ENCODE measurements around the gene COL13A1. TPM values are rescaled to one million over a fixed set of nuclear protein-coding genes. Genes with fewer than 3 reads are reported as not detected.

COL13A1 gene
- total and polyA plus RNA-seq, 2 of the 8 experiments (the other 6 are each of a cell fraction or from before 2014, with no cell fraction given), result 2.6 to 5.2 TPM

DNA sequence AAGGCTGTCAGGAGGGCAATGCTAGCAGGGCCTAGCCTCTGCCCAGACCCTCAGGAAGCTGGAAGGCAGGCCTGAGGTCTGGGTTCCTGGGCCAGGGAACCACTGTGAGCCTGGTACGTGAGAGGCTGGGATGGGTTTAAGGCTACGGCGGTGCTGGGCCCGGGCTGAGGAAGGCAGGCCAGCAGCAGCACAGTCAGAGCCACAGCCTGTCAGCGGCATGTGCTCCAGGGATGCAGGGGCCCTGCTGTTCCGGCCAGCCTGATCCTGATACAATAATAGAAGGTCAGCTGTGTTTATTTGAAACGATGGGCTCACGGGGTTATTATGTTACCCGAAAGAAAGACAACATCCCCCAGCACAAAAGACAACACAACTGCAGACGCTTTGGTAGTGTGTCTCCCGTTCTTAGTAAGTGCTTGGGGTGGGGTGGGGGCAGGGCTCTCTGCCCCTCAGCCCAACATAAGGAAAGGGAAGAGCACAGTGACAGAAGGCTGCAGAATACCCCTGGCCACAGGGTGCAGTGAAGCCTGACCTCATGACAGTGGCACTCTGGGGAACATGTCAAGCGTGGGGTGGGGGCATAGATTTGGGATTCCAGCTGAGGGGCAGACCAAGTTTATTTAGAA is 95.0 kb downstream of the COL13A1 start:
- H3K23me2 ChIP-seq (ENCODE audit: low read depth, low read length), result no peaks in the 10 kb centered on the region
- no peaks in the 10 kb centered on the region for H4K20me1 ChIP-seq (replicated peaks in 1 of 2; ENCODE audit: control insufficient read depth in 1 of 2, insufficient read depth in 2 of 2, low read length in 2 of 2)
- no peak overlapping the region; a peak in 1 of 4 replicates for H3K4me2 ChIP-seq (ENCODE audit: insufficient read depth in 1 of 2, low read depth in 2 of 2, low read length in 2 of 2)
- H3K79me1 ChIP-seq (ENCODE audit: low read depth, low read length), result no peaks in the 10 kb centered on the region
- H3K23ac ChIP-seq (ENCODE audit: insufficient read length), result no peak overlapping the region
- H3K9ac ChIP-seq (replicated peaks in 1 of 4; ENCODE audit: extremely low read depth in 1 of 4, low read depth in 3 of 4, low read length in 3 of 4), result no peak overlapping the region; a peak in 1 of 7 replicates
- peak overlapping the region; percentile 46 for H3K4ac ChIP-seq (replicated peaks; ENCODE audit: insufficient read length, low read depth, low read length)
- H3K56ac ChIP-seq (replicated peaks; ENCODE audit: insufficient read length, low read depth, low read length), result no peak overlapping the region
- no peak overlapping the region; the same call in 1 of the 2 replicates for H2BK12ac ChIP-seq (ENCODE audit: low read depth, low read length)
- H2BK20ac ChIP-seq (ENCODE audit: low read length), result no peak overlapping the region
- H3K9me3 ChIP-seq (ENCODE audit: insufficient read depth in 2 of 2, low read depth in 1 of 2, low read length in 1 of 2), result no peaks in the 10 kb centered on the region; a peak in 1 of 4 replicates
- H2AFZ ChIP-seq (ENCODE audit: low read length), result no peak overlapping the region
- no peak overlapping the region for H4K8ac ChIP-seq (ENCODE audit: extremely low read depth, insufficient read depth, low read length)
- H2BK15ac ChIP-seq (ENCODE audit: low read length), result 0 out of 2 replicates have a peak overlapping the region, but pooled peaks have one; percentile 37
- no peak overlapping the region for H2BK120ac ChIP-seq (replicated peaks; ENCODE audit: low read depth, low read length)
- H3K27ac ChIP-seq (ENCODE audit: low read depth, low read length), result no peak overlapping the region
- peaks cover 0 to 27% (median 12%) of the 10 kb centered on the region in 4 experiments; a peak in 6 of 7 replicates for H3K4me1 ChIP-seq (replicated peaks in 1 of 4; ENCODE audit: control insufficient read depth in 3 of 4, insufficient read depth in 4 of 4, low read length in 3 of 4)
- no peak overlapping the region for H4K91ac ChIP-seq (replicated peaks; ENCODE audit: insufficient read length, low read length)
- no peaks in the 10 kb centered on the region for H3K79me2 ChIP-seq (ENCODE audit: control insufficient read depth in 1 of 2, insufficient read depth in 2 of 2, low read length in 2 of 2)
- H3K18ac ChIP-seq (ENCODE audit: extremely low read depth, low read length), result no peak overlapping the region
- TF ChIP-seq, protein P1, sequence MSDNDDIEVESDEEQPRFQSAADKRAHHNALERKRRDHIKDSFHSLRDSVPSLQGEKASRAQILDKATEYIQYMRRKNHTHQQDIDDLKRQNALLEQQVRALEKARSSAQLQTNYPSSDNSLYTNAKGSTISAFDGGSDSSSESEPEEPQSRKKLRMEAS (IDR thresholded peaks at IDR 0.05), result peak; percentile 77
- TF ChIP-seq, protein P2, sequence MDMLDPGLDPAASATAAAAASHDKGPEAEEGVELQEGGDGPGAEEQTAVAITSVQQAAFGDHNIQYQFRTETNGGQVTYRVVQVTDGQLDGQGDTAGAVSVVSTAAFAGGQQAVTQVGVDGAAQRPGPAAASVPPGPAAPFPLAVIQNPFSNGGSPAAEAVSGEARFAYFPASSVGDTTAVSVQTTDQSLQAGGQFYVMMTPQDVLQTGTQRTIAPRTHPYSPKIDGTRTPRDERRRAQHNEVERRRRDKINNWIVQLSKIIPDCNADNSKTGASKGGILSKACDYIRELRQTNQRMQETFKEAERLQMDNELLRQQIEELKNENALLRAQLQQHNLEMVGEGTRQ (IDR thresholded peaks at IDR 0.05; ENCODE audit: low read length), result no peak
- POLR2A ChIA-PET (ENCODE audit: partially characterized antibody), result interaction anchor here (0.8 kb wide), 1 partner anchor 21 kb away, joined by 3 read pairs; no protein-coding TSS in a partner anchor
- H3K14ac ChIP-seq (ENCODE audit: insufficient read length), result no peak overlapping the region
- FAIRE-seq (no peak), DNase-seq (ENCODE audit: low read depth in 1 of 2, low spot score in 2 of 2) (no peak)
- H3K27me3 ChIP-seq (replicated peaks in 1 of 4; ENCODE audit: control insufficient read depth in 3 of 4, extremely low read depth in 1 of 4, insufficient read depth in 3 of 4, low read length in 3 of 4), result no peaks in the 10 kb centered on the region; a peak in 2 of 7 replicates
- H2AK5ac ChIP-seq (ENCODE audit: low read depth, low read length), result no peak overlapping the region
- 71% methylated on average over 12 of the region's 12 CpGs; no CpG with 5 or more reads in 1 of the 2 experiments for WGBS, 2 experiments (ENCODE audit: extremely low coverage in 1 of 2, insufficient coverage in 1 of 2, insufficient read length in 1 of 2, insufficient replicate concordance in 2 of 2, low coverage in 1 of 2, low lambda C conversion rate in 2 of 2, missing lambda C conversion rate in 1 of 2)
- H3K36me3 ChIP-seq (ENCODE audit: control insufficient read depth in 2 of 4, insufficient read depth in 4 of 4, low read length in 3 of 4), result no peaks in the 10 kb centered on the region
- H4K5ac ChIP-seq (ENCODE audit: insufficient read length, low read depth, low read length), result no peak overlapping the region
- no peak overlapping the region for H2BK5ac ChIP-seq (ENCODE audit: low read depth, low read length)
- CTCF ChIA-PET (ENCODE audit: partially characterized antibody), result interaction anchor here (0.8 to 9.4 kb wide), 13 partner anchors 8 to 248 kb away, joined by 3 to 209 read pairs (median 5); no protein-coding TSS in a partner anchor
- no peak overlapping the region for H3K4me3 ChIP-seq (ENCODE audit: extremely low read depth in 1 of 4, insufficient read depth in 2 of 4, low read depth in 3 of 4, low read length in 4 of 4)

Measured in H1 (cell line).